H1 (cell line): ENCODE measurements around the gene AURKAIP1. TPM values are rescaled to one million over a fixed set of nuclear protein-coding genes. Genes with fewer than 3 reads are reported as not detected.

Experiments used
- ASH2L ChIP-seq: fragments of 200-600, 300-600 bp; sonication (generic); IDR thresholded peaks from one replicate; pipeline ENCODE4 v1.7.1; 2017; ENCODE audit warnings: low read length
- EZH2 ChIP-seq: fragments of 200-600 bp; sonication (generic); IDR thresholded peaks from 2 replicates; pipeline ENCODE4 v1.7.1; 2012; ENCODE audit warnings: low read depth, mild to moderate bottlenecking, moderate library complexity, low read length, inconsistent platforms; ENCODE audit not compliant: severe bottlenecking
- GABPA ChIP-seq: IDR thresholded peaks from 2 replicates; pipeline ENCODE4 v1.6.1; 2011; ENCODE audit warnings: mild to moderate bottlenecking, low read length, moderate library complexity, borderline replicate concordance; ENCODE audit not compliant: insufficient read depth
- GTF2F1 ChIP-seq: IDR thresholded peaks from 2 replicates; pipeline ENCODE4 v1.6.1; 2012; ENCODE audit warnings: low read depth, low read length, improper control_type of control experiment, borderline replicate concordance
- HDAC6 ChIP-seq: IDR thresholded peaks from one replicate; pipeline ENCODE4 v1.7.1; 2012; ENCODE audit warnings: low read depth, mild to moderate bottlenecking, inconsistent platforms, low read length, moderate library complexity
- RFX5 ChIP-seq: IDR thresholded peaks from 2 replicates; pipeline ENCODE4 v1.6.1; 2011; ENCODE audit warnings: low read depth, low read length, improper control_type of control experiment, borderline replicate concordance
- SP2 ChIP-seq: IDR thresholded peaks from 2 replicates; pipeline ENCODE4 v1.6.1; 2012; ENCODE audit warnings: mild to moderate bottlenecking, low read length, inconsistent platforms
- TAF7 ChIP-seq: optimal IDR thresholded peaks from 2 replicates; pipeline ENCODE3; 2011; ENCODE audit warnings: low read depth, mild to moderate bottlenecking, inconsistent platforms, low read length, moderate library complexity, borderline replicate concordance
- polyA plus RNA-seq, 7 experiments: library from polyadenylated mRNA; depleted of rRNA in 3 of 7; stranded (reverse) in 5 of 7; unstranded in 2 of 7; fragments of >200 nt in 5 of 7; fragments of 200-250 nt in 2 of 7; gene quantifications; 1 replicate in 5 of 7; 2 replicates in 1 of 7; 4 replicates in 1 of 7; pipeline versions ENCODE4 v1.2.1 to v1.2.3, GENCODE V29; 2011 to 2013; ENCODE audit warnings: missing spikeins in 2 of 7, mixed read lengths in 2 of 7
- total RNA-seq: library from RNA; stranded (reverse); fragmentation: NEBNext Ultra II Directional; extraction: Animal tissue kit (Norgen Biotek cat#: 25700); gene quantifications from 2 replicates; pipeline ENCODE4 v1.2.1, GENCODE V29; 2021
- TF ChIP-seq, protein P1 (sequence below): fragments of 300-600 bp; sonication (generic); IDR thresholded peaks from 2 replicates; pipeline ENCODE4 v1.7.1; 2012; ENCODE audit warnings: low read length, moderate library complexity, mild to moderate bottlenecking, inconsistent platforms; ENCODE audit not compliant: insufficient replicate concordance

AURKAIP1 gene
- total and polyA plus RNA-seq, 2 of the 8 experiments (the other 6 are each of a cell fraction or from before 2014, with no cell fraction given): 87.8 to 194 TPM

- TF ChIP-seq, protein P1, sequence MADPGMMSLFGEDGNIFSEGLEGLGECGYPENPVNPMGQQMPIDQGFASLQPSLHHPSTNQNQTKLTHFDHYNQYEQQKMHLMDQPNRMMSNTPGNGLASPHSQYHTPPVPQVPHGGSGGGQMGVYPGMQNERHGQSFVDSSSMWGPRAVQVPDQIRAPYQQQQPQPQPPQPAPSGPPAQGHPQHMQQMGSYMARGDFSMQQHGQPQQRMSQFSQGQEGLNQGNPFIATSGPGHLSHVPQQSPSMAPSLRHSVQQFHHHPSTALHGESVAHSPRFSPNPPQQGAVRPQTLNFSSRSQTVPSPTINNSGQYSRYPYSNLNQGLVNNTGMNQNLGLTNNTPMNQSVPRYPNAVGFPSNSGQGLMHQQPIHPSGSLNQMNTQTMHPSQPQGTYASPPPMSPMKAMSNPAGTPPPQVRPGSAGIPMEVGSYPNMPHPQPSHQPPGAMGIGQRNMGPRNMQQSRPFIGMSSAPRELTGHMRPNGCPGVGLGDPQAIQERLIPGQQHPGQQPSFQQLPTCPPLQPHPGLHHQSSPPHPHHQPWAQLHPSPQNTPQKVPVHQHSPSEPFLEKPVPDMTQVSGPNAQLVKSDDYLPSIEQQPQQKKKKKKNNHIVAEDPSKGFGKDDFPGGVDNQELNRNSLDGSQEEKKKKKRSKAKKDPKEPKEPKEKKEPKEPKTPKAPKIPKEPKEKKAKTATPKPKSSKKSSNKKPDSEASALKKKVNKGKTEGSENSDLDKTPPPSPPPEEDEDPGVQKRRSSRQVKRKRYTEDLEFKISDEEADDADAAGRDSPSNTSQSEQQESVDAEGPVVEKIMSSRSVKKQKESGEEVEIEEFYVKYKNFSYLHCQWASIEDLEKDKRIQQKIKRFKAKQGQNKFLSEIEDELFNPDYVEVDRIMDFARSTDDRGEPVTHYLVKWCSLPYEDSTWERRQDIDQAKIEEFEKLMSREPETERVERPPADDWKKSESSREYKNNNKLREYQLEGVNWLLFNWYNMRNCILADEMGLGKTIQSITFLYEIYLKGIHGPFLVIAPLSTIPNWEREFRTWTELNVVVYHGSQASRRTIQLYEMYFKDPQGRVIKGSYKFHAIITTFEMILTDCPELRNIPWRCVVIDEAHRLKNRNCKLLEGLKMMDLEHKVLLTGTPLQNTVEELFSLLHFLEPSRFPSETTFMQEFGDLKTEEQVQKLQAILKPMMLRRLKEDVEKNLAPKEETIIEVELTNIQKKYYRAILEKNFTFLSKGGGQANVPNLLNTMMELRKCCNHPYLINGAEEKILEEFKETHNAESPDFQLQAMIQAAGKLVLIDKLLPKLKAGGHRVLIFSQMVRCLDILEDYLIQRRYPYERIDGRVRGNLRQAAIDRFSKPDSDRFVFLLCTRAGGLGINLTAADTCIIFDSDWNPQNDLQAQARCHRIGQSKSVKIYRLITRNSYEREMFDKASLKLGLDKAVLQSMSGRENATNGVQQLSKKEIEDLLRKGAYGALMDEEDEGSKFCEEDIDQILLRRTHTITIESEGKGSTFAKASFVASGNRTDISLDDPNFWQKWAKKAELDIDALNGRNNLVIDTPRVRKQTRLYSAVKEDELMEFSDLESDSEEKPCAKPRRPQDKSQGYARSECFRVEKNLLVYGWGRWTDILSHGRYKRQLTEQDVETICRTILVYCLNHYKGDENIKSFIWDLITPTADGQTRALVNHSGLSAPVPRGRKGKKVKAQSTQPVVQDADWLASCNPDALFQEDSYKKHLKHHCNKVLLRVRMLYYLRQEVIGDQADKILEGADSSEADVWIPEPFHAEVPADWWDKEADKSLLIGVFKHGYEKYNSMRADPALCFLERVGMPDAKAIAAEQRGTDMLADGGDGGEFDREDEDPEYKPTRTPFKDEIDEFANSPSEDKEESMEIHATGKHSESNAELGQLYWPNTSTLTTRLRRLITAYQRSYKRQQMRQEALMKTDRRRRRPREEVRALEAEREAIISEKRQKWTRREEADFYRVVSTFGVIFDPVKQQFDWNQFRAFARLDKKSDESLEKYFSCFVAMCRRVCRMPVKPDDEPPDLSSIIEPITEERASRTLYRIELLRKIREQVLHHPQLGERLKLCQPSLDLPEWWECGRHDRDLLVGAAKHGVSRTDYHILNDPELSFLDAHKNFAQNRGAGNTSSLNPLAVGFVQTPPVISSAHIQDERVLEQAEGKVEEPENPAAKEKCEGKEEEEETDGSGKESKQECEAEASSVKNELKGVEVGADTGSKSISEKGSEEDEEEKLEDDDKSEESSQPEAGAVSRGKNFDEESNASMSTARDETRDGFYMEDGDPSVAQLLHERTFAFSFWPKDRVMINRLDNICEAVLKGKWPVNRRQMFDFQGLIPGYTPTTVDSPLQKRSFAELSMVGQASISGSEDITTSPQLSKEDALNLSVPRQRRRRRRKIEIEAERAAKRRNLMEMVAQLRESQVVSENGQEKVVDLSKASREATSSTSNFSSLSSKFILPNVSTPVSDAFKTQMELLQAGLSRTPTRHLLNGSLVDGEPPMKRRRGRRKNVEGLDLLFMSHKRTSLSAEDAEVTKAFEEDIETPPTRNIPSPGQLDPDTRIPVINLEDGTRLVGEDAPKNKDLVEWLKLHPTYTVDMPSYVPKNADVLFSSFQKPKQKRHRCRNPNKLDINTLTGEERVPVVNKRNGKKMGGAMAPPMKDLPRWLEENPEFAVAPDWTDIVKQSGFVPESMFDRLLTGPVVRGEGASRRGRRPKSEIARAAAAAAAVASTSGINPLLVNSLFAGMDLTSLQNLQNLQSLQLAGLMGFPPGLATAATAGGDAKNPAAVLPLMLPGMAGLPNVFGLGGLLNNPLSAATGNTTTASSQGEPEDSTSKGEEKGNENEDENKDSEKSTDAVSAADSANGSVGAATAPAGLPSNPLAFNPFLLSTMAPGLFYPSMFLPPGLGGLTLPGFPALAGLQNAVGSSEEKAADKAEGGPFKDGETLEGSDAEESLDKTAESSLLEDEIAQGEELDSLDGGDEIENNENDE: no peak
- no peak for TF ChIP-seq HDAC6
- peak; percentile 26 for TF ChIP-seq TAF7
- TF ChIP-seq GABPA: peak; percentile 98
- TF ChIP-seq SP2: no peak
- no peak; the same call in 1 of the 2 replicates for TF ChIP-seq RFX5
- peak; percentile 84; the same call in 1 of the 2 replicates for TF ChIP-seq GTF2F1
- peak; percentile 91 for TF ChIP-seq ASH2L
- TF ChIP-seq EZH2: no peak
Measured at GRCh38 chr1:1374929-1375662, at the start of gene AURKAIP1 (continued).
